Gastroesophageal sphincter (tissue), 4 donors: Measurements from ENCODE around the gene GATAD2A. TPM values are rescaled to one million over a fixed set of nuclear protein-coding genes. Genes with fewer than 3 reads are reported as not detected.

Experiments used
- ATAC-seq: fragments of 150-250 bp; one replicate; pipeline ENCODE4 v1.9.1; 2016; ENCODE audit warnings: mild to moderate bottlenecking, moderate library complexity
- H3K27ac ChIP-seq, 4 donors: fragments of 200-600 bp; sonication (generic) in 3 of 4; 1 replicate in 3 of 4; 2 replicates in 1 of 4; pipeline ENCODE4 v1.5.1; 2016 to 2019
- H3K27me3 ChIP-seq: fragments of 200-600 bp; sonication (generic); one replicate; pipeline ENCODE4 v1.5.1; 2019
- H3K36me3 ChIP-seq, 2 donors: fragments of 200-600 bp; sonication (generic); one replicate each; pipeline ENCODE4 v1.5.1; 2019; ENCODE audit warnings: control low read depth in 1 of 2
- H3K4me1 ChIP-seq, 3 donors: fragments of 200-600 bp; sonication (generic); 1 replicate in 2 of 3; 2 replicates in 1 of 3; pipeline ENCODE4 v1.5.1; 2016 to 2019; ENCODE audit warnings: control low read depth in 2 of 3
- H3K4me3 ChIP-seq, 2 donors: fragments of 200-600 bp; sonication (generic); one replicate each; pipeline ENCODE4 v1.5.1; 2019; ENCODE audit warnings: mild to moderate bottlenecking in 1 of 2, moderate library complexity in 1 of 2
- H3K9me3 ChIP-seq, 3 donors: fragments of 200-600 bp; sonication (generic); one replicate each; pipeline ENCODE4 v1.5.1; 2017 to 2019; ENCODE audit warnings: control low read depth in 2 of 3
- CTCF ChIP-seq, 4 experiments: fragments of 200-600 bp in 2 of 4; fragments of 450-650 bp in 2 of 4; sonication (generic) in 1 of 4; IDR thresholded peaks; one replicate each; pipeline ENCODE4 v1.5.1; 2017 to 2019; ENCODE audit warnings: antibody characterized with exemption in 4 of 4, mild to moderate bottlenecking in 2 of 4, moderate library complexity in 2 of 4
- EP300 ChIP-seq: sonication (generic); formaldehyde crosslinking; IDR thresholded peaks from one replicate; pipeline ENCODE4 v1.6.1; 2017; ENCODE audit warnings: antibody characterized with exemption, mild to moderate bottlenecking
- POLR2A ChIP-seq, 2 donors: fragments of 450-650 bp; IDR thresholded peaks; one replicate each; pipeline ENCODE4 v1.6.1; 2017; ENCODE audit warnings: antibody characterized with exemption in 2 of 2, mild to moderate bottlenecking in 2 of 2, moderate library complexity in 1 of 2
- POLR2AphosphoS5 ChIP-seq: sonication (generic); formaldehyde crosslinking; IDR thresholded peaks from one replicate; pipeline ENCODE4 v1.6.1; 2017; ENCODE audit warnings: antibody characterized with exemption
- WGBS, 2 donors: methylation state at CpG; one replicate each; pipeline ENCODE4 v1.1.5; 2018; ENCODE audit warnings: low coverage in 1 of 2; 5-methylcytosine and 5-hydroxymethylcytosine counted together
- total RNA-seq, 4 donors: library from RNA; depleted of rRNA; stranded (reverse); fragments of >200 nt; gene quantifications; one replicate each; pipeline ENCODE4 v1.1.0, GENCODE V29; 2016

GATAD2A gene
- total RNA-seq, 4 donors from 2014 or later: 30.9 to 69.0 (median 36.6) TPM

DNA sequence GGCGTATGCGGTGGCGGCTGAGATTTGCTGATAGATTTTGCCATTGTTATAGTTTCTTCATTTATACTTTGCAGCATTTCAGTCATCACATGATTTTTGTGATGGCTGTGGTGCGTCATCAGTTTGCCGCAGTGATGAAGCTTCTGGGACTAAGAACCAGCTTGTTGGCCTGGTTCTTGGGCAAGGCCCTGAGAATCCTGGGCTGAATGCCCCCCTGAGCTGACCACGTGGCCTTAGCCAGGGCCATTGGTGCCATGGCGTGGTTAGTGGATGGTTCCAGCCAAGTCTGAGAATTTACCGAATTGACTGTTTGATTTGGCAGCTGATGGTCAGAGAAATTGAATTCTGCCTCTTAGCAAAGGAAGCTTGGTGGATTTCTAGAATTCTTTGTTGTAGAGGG, 17.8 kb downstream of the GATAD2A start:
- Histone ChIP-seq H3K4me3 (no peak overlapping the region), H3K4me1 (peaks cover 0 to 69% (median 17%) of the 10 kb centered on the region in 3 donors), H3K27ac (no peak overlapping the region), H3K36me3 (no peaks in the 10 kb centered on the region), H3K27me3 (no peaks in the 10 kb centered on the region), H3K9me3 (no peaks in the 10 kb centered on the region)
- ATAC-seq: no peak
- TF ChIP-seq CTCF (IDR thresholded peaks at IDR 0.05): no peak
- TF ChIP-seq POLR2AphosphoS5: no peak
- no peak for TF ChIP-seq POLR2A (IDR thresholded peaks at IDR 0.05)
- TF ChIP-seq EP300: no peak
- WGBS, 2 donors: 100% methylated on average over 4 to 5 of the region's 8 CpGs

DNA sequence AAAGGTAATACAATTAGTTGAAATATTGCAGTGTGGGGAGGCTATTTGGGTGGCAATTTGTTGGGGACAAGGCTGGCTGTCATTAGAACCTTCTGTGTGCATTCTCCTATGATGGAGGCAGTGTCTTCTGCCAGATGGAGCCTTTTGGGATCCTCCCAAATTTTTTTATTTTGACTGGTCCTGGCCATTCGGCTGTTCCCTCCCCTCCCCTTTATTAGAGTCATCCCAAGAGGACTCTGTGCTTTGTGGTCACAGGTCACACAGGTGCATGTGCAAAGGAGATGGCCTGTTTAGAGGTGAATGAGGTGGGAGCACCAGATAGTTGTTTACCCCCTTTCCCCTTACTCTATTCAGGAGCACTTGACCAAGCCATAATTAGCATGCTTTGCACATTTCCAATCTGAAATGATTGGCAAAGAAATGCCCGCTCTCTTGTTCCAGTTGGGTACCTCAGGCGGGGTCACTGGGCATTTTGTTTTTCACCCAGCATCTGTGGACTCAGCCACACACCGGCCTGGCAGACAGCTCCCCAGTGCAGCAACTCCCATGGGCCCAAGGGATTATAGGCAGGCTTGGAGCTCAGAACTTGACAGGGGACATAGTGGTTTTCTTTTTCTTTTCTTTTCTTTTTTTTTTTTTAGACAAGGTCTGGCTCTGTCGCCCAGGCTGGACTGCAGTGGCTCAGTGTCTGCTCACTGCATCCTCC, 19.8 kb downstream of the GATAD2A start:
- no peak overlapping the region for H3K27ac ChIP-seq
- H3K9me3 ChIP-seq: no peaks in the 10 kb centered on the region
- H3K4me1 ChIP-seq: peaks cover 0 to 73% (median 9%) of the 10 kb centered on the region in 3 donors
- no peak overlapping the region for H3K4me3 ChIP-seq
- 58 to 81% methylated on average over 4 of the region's 5 CpGs for WGBS, 2 donors
- no peak for ATAC-seq
- H3K27me3 ChIP-seq: no peaks in the 10 kb centered on the region
- TF ChIP-seq POLR2AphosphoS5 (no peak), EP300 (no peak), CTCF (IDR thresholded peaks at IDR 0.05) (no peak), POLR2A (IDR thresholded peaks at IDR 0.05) (no peak)
- no peaks in the 10 kb centered on the region for H3K36me3 ChIP-seq

- no peak overlapping the region for H3K27ac ChIP-seq
- ATAC-seq: no peak
- 86 to 100% methylated on average over 4 to 6 of the region's 6 CpGs for WGBS, 2 donors
Measured at GRCh38 chr19:19426216-19426615, 20.7 kb downstream of the GATAD2A start.

GRCh38 chr19:19426799-19427198, 21.3 kb downstream of the GATAD2A start:
- Histone ChIP-seq H3K36me3 (no peaks in the 10 kb centered on the region), H3K27me3 (no peaks in the 10 kb centered on the region), H3K4me3 (no peak overlapping the region), H3K4me1 (peaks cover 0 to 58% (median 5%) of the 10 kb centered on the region in 3 donors), H3K9me3 (no peaks in the 10 kb centered on the region), H3K27ac (no peak overlapping the region)
- no peak for ATAC-seq
- 74% methylated on average over 4 of the region's 4 CpGs; no CpG with 5 or more reads in 1 of the 2 donors for WGBS, 2 donors
- TF ChIP-seq CTCF (IDR thresholded peaks at IDR 0.05): no peak

More at GRCh38 chr19:19426216-19426615, 20.7 kb downstream of the GATAD2A start:
- no peaks in the 10 kb centered on the region for H3K9me3 ChIP-seq
- no peaks in the 10 kb centered on the region for H3K27me3 ChIP-seq
- no peaks in the 10 kb centered on the region for H3K36me3 ChIP-seq
- TF ChIP-seq CTCF (IDR thresholded peaks at IDR 0.05) (no peak), POLR2A (IDR thresholded peaks at IDR 0.05) (no peak), EP300 (no peak), POLR2AphosphoS5 (no peak)
- H3K4me3 ChIP-seq: no peak overlapping the region
- peaks cover 0 to 64% (median 5%) of the 10 kb centered on the region in 3 donors for H3K4me1 ChIP-seq

DNA sequence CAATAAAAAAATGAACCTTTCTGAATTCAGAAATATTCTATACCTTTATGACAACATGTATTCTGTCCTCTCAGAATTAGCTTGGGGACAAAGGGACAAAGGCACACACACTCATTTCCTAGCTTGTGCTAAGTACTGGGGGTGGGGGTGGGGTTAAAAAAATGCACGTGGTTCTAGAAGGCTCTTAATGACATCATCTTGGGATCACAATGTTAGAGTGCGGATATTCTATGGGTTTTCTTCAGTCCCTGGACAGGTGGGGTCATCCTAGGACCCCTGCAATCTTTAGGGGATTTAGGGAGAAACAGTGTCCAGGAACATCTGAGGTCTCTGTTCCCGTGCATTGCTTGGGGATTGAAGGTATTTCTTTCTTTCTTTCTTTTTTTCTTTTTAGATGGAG, 21.8 kb downstream of the GATAD2A start:
- no peaks in the 10 kb centered on the region for H3K9me3 ChIP-seq
- no peaks in the 10 kb centered on the region for H3K36me3 ChIP-seq
- H3K4me1 ChIP-seq: peaks cover 0 to 53% (median 5%) of the 10 kb centered on the region in 3 donors
- H3K27ac ChIP-seq: no peak overlapping the region
- no peak overlapping the region for H3K4me3 ChIP-seq
- TF ChIP-seq EP300 (no peak), POLR2AphosphoS5 (no peak), CTCF (IDR thresholded peaks at IDR 0.05) (no peak), POLR2A (IDR thresholded peaks at IDR 0.05) (no peak)
- ATAC-seq: no peak
- 60 to 62% methylated on average over 3 of the region's 3 CpGs for WGBS, 2 donors
- H3K27me3 ChIP-seq: no peaks in the 10 kb centered on the region
